Measurements from ENCODE around the gene SLC2A1.

SLC2A1 gene

GRCh38 chr1:42886800-42887199 lies 71.9 kb downstream of the SLC2A1 start:
- no peak for DNase-seq

DNA sequence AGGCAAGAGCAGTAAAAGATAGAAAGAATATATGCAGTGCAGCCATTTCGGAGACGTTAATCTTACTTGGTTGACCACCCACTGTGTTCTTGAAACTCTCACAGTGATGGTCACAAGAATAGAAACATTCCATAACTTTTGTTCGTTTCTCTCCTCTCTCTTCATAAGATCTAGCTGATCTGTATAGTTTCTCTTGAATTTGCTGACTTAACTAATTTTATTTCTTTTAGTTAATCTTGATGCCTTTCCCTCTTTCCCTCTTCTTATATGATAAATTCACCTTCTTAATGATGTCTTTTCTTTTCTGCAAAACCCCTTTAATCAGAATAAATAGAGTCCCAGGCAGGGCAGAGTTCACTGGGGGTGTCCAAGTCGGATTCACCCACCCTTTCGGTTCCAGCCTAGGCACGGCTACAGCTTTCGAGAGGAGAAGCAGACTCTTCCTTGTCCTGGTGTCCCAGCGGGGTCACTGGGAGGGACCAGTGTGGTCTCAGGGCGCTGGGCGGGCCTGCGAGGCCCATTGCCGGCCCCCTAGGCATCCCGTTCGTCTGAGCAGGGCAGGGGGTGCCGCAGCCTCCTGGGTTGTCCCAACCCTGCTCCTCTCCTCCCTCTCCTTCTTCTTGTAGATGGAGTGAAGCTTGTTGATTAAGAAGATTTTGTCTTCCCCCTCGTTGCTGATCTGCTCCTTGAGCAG lies 72.5 kb downstream of the SLC2A1 start:
- DNase-seq: no peak

DNA sequence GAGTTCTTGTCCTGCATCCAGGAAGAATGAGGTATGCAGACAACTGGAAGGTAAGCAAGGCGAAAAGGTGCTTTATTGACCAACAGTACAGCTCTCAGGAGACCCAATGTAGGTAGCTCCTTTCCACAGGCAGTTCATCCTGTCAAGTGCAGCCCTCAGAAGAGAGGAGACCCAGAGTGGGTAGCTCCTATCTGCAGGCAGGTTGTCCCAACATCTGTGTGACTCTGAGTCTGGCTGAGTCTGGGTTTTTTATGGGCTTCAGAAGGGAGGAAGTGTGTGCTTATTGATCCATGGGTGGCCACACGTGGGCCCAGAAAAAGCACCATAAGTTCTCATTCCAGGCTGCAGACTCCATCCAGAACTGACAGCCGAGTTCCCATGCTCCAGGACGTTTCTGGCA lies 78.3 kb downstream of the SLC2A1 start:
- no peak for DNase-seq

GRCh38 chr1:42877380-42877779 lies 81.3 kb downstream of the SLC2A1 start:
- no peak for DNase-seq

- no peak for DNase-seq
Measured at GRCh38 chr1:42876009-42876408, 82.7 kb downstream of the SLC2A1 start.

Data from CD4-positive, alpha-beta T cell treated with Interferon gamma for 1 hour (primary cell).